Measurements from ENCODE around the gene RGS3. TPM values are rescaled to one million over a fixed set of nuclear protein-coding genes. Genes with fewer than 3 reads are reported as not detected.

The RGS3 gene
- total and polyA plus RNA-seq, 2 donors (not counting 3 experiments of a cell fraction or from before 2014, with no cell fraction given): 356 to 416 TPM

GRCh38 chr9:113536166-113536482 is 72.6 kb downstream of the RGS3 start:
- Histone ChIP-seq H3K27ac (ENCODE audit: insufficient read depth, low read depth, low read length) (no peak overlapping the region), H3K4me1 (ENCODE audit: control insufficient read depth, extremely low read depth, insufficient read depth, low read length) (no peaks in the 10 kb centered on the region), H3K4me3 (replicated peaks in 1 of 3; ENCODE audit: insufficient read depth in 1 of 3, low read depth in 1 of 3, low read length in 3 of 3) (no peak overlapping the region), H3K9ac (replicated peaks; ENCODE audit: extremely low read depth, insufficient read depth, low read length) (no peak overlapping the region), H3K4me2 (ENCODE audit: insufficient read depth, low read length) (no peak overlapping the region), H4K20me1 (replicated peaks; ENCODE audit: control insufficient read depth, extremely low read depth, insufficient read depth, low read length) (no peaks in the 10 kb centered on the region), H3K27me3 (ENCODE audit: control insufficient read depth in 2 of 2, insufficient read depth in 2 of 2, low read length in 2 of 2) (no peaks in the 10 kb centered on the region), H3K9me3 (replicated peaks; ENCODE audit: control insufficient read depth, insufficient read depth, low read length) (no peaks in the 10 kb centered on the region), H2AFZ (ENCODE audit: low read depth, low read length) (no peak overlapping the region), H3K9me1 (replicated peaks; ENCODE audit: control insufficient read depth, extremely low read depth, insufficient read depth, low read length) (no peaks in the 10 kb centered on the region), H3K79me2 (ENCODE audit: control insufficient read depth, insufficient read depth, low read length) (peaks cover 18% of the 10 kb centered on the region), H3K36me3 (ENCODE audit: control insufficient read depth in 2 of 2, extremely low read depth in 1 of 2, insufficient read depth in 2 of 2, low read length in 2 of 2) (peaks cover 41 to 79% of the 10 kb centered on the region in 2 experiments)
- ChIA-PET CTCF (interaction anchor here (1.0 to 1.1 kb wide), 4 partner anchors 11 to 119 kb away, joined by 3 to 5 read pairs (median 3); no protein-coding TSS in a partner anchor), POLR2A (interaction anchor here (1.9 kb wide), 1 partner anchor 9 kb away, joined by 5 read pairs; no protein-coding TSS in a partner anchor)
- intact Hi-C loops (cut with micrococcal nuclease): no loop called here
- no peak for TF ChIP-seq FOS (IDR thresholded peaks at IDR 0.05; ENCODE audit: borderline replicate concordance, insufficient read depth, low read length)
- no peak for TF ChIP-seq POLR2A (IDR thresholded peaks at IDR 0.05; ENCODE audit: low read depth, low read length)
- TF ChIP-seq MYC (IDR thresholded peaks at IDR 0.05; ENCODE audit: low read depth, low read length): no peak
- no peak for TF ChIP-seq GATA2 (IDR thresholded peaks at IDR 0.05; ENCODE audit: insufficient read depth, insufficient read length, low read depth, low read length)
- TF ChIP-seq EZH2 (IDR thresholded peaks at IDR 0.05; ENCODE audit: borderline replicate concordance, low read depth, low read length, severe bottlenecking): no peak
- TF ChIP-seq POLR2AphosphoS5 (IDR thresholded peaks at IDR 0.05; ENCODE audit: insufficient read depth, low read depth, low read length): no peak
- TF ChIP-seq CTCF (IDR thresholded peaks at IDR 0.05; ENCODE audit: extremely low read depth in 1 of 2, insufficient read depth in 1 of 2, low read depth in 1 of 2, low read length in 2 of 2): no peak
- no peak for TF ChIP-seq MAX (IDR thresholded peaks at IDR 0.05; ENCODE audit: insufficient read depth, insufficient read length)
- no peak for TF ChIP-seq JUN (IDR thresholded peaks at IDR 0.05; ENCODE audit: borderline replicate concordance, insufficient read depth, insufficient read length, low read depth)
- FAIRE-seq (no peak), DNase-seq (ENCODE audit: low read depth, low spot score) (no peak)
- dilution Hi-C loops (cut with MboI; ENCODE audit: extremely low pct_ligation_motif_present, low sequenced_read_pairs): no loop called here
- no TSS peak for BruUV-seq (replicated peaks)
